GM19438 (cell line): ENCODE results near the gene OR52A5.

Experiments
- ATAC-seq: cut with Tn5 transposase; IDR thresholded peaks from one replicate; pipeline ENCODE4 v1.9.1; 2021; ENCODE audit warnings: low read depth; ENCODE audit not compliant: unreplicated experiment

Gene OR52A5

GRCh38 chr11:5118893-5119292 is 19.3 kb downstream of the OR52A5 start:
- no peak for ATAC-seq

GRCh38 chr11:5117588-5117987 is 20.6 kb downstream of the OR52A5 start:
- ATAC-seq = no peak

GRCh38 chr11:5115339-5115738 is 22.8 kb downstream of the OR52A5 start:
- no peak for ATAC-seq

- no peak for ATAC-seq
Observed at GRCh38 chr11:5107285-5107684, 30.9 kb downstream of the OR52A5 start.

DNA sequence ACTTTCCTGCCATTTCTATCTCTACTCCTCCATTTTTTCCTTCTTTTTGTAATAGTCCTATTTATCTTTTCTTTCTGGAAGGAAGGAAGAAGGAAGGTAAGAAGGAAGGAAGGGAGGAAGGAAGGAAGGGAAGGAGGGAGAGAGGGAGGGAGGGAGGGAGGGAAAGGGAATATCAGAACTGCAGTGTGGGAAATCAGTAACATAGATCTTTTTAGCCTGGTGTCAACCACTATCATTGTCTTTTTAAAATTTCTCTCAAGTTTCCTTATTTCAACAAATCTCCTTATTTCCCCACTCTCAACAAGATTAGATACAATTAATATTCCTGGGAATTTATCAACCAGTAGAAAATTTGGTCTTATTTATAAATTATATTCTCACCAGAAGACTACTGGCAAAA is 35.1 kb downstream of the OR52A5 start:
- ATAC-seq = no peak

- ATAC-seq = no peak
Observed at GRCh38 chr11:5102246-5102645, 35.9 kb downstream of the OR52A5 start.

- ATAC-seq = no peak
Observed at GRCh38 chr11:5096011-5096410, 42.1 kb downstream of the OR52A5 start.

- ATAC-seq = no peak
Observed at GRCh38 chr11:5092821-5093585, 45.2 kb downstream of the OR52A5 start.

DNA sequence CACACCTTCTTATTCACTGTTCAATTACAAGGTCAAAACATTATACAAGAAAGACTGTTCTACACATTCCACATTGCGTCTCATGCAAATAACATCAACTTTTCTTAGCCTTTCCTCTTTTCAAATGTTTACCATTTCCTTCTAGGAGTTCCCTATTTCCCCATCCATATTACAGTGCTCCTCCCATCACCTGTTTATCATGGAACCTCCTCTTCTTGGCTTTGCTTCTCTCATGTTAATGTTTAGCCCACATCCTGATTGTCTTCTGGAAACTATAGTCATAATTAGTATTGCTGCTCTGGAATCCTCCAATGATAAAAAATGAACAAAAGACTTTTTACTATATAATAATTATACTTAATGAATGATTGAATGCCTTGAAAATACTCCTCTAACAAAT is 47.5 kb downstream of the OR52A5 start:
- ATAC-seq = no peak

DNA sequence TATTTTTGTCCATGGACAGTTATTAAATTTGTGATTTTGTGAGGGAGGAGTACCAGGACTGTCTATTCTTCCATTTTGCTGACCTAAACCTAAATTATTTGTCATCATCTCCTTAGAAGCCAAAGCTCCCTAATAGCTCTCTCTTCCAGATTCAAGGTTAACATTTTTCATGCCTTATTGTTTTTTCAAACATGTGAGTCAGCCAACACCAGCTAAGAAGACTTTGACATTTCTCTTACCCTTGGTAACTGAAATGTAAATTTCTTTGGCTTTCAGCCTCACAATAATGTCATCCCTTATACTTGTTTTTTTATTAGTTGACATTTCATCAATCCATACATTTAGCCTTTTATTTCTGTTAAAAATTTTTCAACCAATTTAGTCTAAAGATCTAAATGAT is 49.6 kb downstream of the OR52A5 start:
- no peak for ATAC-seq

DNA sequence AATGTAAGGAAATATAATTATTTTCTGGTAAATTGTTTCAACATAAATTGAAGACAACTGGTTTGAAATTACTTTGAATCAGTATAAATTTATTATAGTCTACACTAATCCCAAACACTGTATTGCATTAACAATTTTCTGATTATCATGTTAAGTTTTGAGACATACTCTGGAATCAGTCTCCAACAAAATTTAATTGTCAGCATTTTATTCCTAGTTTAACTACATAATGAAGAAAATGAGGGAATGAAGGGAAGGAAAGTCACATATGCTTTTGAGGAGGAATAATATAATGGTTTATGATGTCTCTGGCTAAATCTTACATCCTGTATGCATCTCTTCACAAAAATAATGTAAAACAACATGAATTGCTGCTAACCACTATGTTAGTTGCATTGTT is 54.6 kb downstream of the OR52A5 start:
- no peak for ATAC-seq

DNA sequence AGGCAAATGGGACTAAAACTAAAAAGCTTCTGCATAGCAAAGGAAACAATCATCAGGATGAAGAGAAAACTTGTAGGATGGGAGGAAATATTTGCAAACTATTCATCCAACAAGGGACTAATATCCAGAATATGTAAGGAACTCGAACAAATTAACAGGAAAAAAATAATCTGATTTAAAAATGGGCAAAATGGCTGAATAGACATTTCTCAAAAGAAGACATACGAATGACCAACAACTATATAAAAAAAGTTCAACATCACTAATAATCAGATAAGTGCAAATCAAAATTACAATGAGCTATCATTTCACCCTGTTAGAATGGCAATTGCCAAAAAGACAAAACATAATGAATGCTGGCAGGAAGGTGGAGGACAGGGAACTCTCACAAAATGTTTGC is 56.8 kb downstream of the OR52A5 start:
- no peak for ATAC-seq
